GM12875 (cell line): ENCODE data around the gene ARPP21.

Source experiments
- H3K4me3 ChIP-seq: one replicate; pipeline ENCODE4 v1.5.1; 2011; ENCODE audit warnings: low read depth, low read length, control low read depth
- TF ChIP-seq, protein P1 (sequence below): IDR thresholded peaks from 2 replicates; pipeline ENCODE4 v1.5.1; 2011; ENCODE audit warnings: low read depth, mild to moderate bottlenecking, control low read depth, inconsistent platforms, low read length, moderate library complexity, borderline replicate concordance; ENCODE audit not compliant: insufficient read depth

ARPP21 gene

DNA sequence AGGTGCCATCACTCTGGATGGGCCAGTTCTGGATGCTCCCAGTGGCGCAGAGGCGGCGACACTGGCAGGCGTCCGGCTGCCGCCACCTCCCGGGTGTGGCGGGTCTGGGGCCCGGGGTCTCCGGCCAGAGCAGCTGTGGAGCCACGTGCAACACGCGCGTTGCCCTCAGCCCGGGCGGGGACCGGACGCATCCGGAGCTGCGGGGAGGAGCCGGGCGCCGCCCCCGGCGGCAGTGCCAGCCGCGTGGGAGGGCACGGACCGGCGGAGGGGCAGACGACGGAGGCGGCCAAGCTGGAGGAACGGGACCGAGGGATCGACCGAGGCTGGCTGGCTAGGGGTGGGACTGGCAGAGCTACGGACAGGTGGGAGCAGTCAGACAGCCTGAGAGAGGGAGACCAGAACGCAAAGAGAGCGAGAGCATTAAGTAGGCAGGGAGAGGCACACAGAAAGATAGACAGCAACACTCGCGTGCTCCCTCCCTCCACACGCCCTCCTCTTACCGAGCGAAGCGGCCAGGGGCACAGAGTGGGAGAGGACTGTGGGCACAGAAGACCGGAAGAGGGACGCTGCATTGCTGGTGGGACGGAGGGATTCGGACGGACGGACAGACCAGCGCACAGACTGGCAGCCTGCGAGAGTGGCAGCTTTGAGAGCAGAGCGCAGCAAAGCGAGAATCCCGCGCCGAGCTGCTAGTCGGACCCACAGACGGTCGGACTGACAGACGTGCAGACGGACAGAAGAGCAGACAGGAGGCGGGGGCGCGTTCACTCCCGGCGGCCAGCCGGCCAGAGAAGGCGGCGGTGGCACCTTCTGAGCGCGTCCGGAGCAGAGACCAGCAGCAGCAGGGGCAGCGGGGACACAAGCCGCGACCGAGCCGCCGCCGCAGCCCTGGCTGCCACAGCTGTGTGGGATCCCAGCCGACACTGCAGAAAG is at the start of gene ARPP21:
Gene ARPP21, plus strand, starts transcription at position 272 of the 933 bp plus-strand sequence. CDS start 42,227 bp downstream, outside the sequence.
- TF ChIP-seq, protein P1, sequence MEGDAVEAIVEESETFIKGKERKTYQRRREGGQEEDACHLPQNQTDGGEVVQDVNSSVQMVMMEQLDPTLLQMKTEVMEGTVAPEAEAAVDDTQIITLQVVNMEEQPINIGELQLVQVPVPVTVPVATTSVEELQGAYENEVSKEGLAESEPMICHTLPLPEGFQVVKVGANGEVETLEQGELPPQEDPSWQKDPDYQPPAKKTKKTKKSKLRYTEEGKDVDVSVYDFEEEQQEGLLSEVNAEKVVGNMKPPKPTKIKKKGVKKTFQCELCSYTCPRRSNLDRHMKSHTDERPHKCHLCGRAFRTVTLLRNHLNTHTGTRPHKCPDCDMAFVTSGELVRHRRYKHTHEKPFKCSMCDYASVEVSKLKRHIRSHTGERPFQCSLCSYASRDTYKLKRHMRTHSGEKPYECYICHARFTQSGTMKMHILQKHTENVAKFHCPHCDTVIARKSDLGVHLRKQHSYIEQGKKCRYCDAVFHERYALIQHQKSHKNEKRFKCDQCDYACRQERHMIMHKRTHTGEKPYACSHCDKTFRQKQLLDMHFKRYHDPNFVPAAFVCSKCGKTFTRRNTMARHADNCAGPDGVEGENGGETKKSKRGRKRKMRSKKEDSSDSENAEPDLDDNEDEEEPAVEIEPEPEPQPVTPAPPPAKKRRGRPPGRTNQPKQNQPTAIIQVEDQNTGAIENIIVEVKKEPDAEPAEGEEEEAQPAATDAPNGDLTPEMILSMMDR, result no peak
- H3K4me3 ChIP-seq, result no peak within 1 kb of the TSS

DNA sequence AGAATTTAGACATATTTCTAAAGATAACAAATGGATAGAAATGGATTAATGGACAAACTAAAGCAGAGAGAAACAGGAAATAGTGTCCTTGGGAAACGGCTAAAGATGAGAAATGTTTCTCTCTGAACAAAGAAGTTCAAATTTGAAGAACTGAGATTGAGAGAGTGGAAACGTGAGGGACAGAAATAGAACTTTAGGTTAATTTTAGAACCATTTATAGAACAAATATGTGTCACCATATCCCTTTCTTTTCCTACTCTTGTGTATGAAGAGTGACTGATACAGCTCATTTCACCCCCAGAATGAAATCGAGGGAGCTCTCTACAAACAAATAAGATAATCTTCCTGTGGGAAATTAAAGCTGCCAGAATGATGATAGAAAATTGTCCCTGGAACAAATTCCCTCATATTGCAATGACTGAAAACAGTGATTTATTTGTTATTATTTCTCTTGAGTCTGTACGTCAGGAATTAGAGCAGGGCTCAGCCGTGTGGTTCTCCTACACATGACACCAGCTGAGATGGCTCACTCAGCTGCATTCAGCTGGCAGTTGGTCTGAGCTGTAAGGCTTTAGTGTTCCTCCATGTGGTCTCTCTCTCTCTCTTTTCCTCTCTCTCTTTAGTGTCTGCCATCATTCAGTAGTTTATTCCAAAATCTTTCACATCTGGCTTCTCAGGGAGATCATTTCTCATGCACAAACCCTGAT is 46.6 kb upstream of the ARPP21 start:
- no peak overlapping the region for H3K4me3 ChIP-seq
- TF ChIP-seq, protein P1, result no peak

DNA sequence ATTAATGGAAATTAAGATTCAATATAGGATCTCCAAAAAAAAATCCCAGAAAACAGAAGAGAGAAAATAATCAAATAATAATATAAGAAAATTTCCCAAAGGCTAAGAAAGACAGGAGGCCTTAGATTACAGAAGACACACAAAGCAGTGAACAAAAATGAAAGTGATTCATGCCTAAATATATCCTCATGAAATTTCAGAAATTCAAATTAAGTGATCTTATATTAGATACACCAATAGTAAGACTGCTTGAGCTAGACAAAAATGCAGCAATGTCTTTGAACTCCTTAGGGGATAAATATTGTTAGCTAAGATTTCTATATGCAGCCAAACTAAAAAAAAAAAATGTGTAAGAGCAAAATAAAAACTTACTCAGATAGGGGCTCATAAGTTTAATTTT is 44.6 kb upstream of the ARPP21 start:
- TF ChIP-seq, protein P1, result no peak
- H3K4me3 ChIP-seq, result no peak overlapping the region

GRCh38 chr3:35596335-35596995 is 42.9 kb upstream of the ARPP21 start:
- TF ChIP-seq, protein P1, result no peak
- no peak overlapping the region for H3K4me3 ChIP-seq

DNA sequence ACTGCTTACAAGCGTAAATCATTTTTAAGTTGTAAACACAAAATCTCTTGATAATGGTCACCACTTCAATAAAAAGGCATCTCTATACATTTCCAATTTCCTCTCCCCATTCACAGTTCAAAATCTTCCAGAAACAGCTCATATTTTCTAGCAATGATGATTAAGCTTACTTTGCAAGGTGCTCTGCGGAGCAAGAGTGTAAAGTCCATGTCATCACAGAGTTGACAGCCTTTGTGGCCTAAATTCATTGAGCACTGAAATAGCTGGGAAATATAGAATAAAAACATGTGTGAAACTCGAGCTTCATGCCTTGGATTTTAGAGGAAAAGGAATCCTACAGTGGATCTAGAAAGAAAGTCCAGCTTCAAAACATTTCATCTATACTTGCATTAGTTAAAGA is 41.8 kb upstream of the ARPP21 start:
- no peak overlapping the region for H3K4me3 ChIP-seq
- TF ChIP-seq, protein P1, result no peak

DNA sequence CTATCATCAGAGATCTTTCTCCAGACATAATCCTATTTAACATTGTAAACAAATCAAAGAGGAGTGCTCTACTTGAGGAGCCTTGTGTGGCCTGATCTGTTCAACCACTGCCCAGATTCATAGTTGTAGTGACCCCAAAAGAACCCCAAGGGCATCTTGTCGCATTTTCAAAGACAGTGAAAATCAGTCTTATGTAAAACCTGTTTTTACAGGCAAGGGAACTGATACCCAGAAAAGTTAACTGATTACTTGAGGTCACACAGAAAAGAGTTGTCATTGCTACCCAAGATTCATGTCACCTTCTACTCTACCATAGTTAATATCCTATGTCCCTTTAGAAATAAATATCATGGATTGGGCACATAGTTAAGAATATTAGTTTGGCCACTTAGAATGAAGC is 40.5 kb upstream of the ARPP21 start:
- TF ChIP-seq, protein P1, result no peak
- no peak overlapping the region for H3K4me3 ChIP-seq
